Endothelial cell of hepatic sinusoid (primary cell): Measurements from ENCODE around the gene POLDIP2.

Experiments used
- in situ Hi-C: cut with HindIII; loops from 2 replicates; pipeline ENCODE4 v1.10.0; 2017; ENCODE audit warnings: low sequenced_read_pairs

POLDIP2 gene

GRCh38 chr17:28367641-28368305 is 10.4 kb upstream of the POLDIP2 start:
- in situ Hi-C loops, result no loop called here

- in situ Hi-C loops, result no loop called here
These were observed 9.3 kb upstream of the POLDIP2 start for GRCh38 chr17:28366605-28367004.

GRCh38 chr17:28365487-28365886 is 8.2 kb upstream of the POLDIP2 start:
- in situ Hi-C loops, result no loop called here

- in situ Hi-C loops, result no loop called here
These were observed 7.5 kb upstream of the POLDIP2 start, which contains the start of gene SEBOX for GRCh38 chr17:28364665-28365363. SEBOX (minus strand) TSS chr17:28365199; CDS start chr17:28365151, 48 bp downstream.

GRCh38 chr17:28363776-28364650 is 6.7 kb upstream of the POLDIP2 start:
- in situ Hi-C loops, result no loop called here

GRCh38 chr17:28363186-28363585 is 5.9 kb upstream of the POLDIP2 start:
- in situ Hi-C loops, result no loop called here

- in situ Hi-C loops, result loop anchor here (5.0 kb wide), 1 partner anchor 41 kb away; the partner anchor contains the start of gene TMEM97
These were observed 522 bp upstream of the POLDIP2 start for GRCh38 chr17:28357901-28358197.

GRCh38 chr17:28350271-28350670 is 7.1 kb downstream of the POLDIP2 start:
- in situ Hi-C loops, result no loop called here

GRCh38 chr17:28348979-28349378 is 8.3 kb downstream of the POLDIP2 start:
- in situ Hi-C loops, result no loop called here

- in situ Hi-C loops, result no loop called here
These were observed 10.0 kb downstream of the POLDIP2 start for GRCh38 chr17:28347261-28347891.

- in situ Hi-C loops, result no loop called here
These were observed 10.5 kb downstream of the POLDIP2 start for GRCh38 chr17:28346746-28347246.

GRCh38 chr17:28346199-28346580 is 11.1 kb downstream of the POLDIP2 start:
- in situ Hi-C loops, result no loop called here

- in situ Hi-C loops, result no loop called here
These were observed 11.7 kb downstream of the POLDIP2 start for GRCh38 chr17:28345419-28346198.

GRCh38 chr17:28344435-28344901 is 12.9 kb downstream of the POLDIP2 start:
- in situ Hi-C loops, result no loop called here

- in situ Hi-C loops, result no loop called here
These were observed 13.3 kb downstream of the POLDIP2 start for GRCh38 chr17:28344011-28344410.

GRCh38 chr17:28343491-28343932 is 13.8 kb downstream of the POLDIP2 start:
- in situ Hi-C loops, result no loop called here

- in situ Hi-C loops, result no loop called here
These were observed 15.0 kb downstream of the POLDIP2 start for GRCh38 chr17:28342313-28342712.

- in situ Hi-C loops, result no loop called here
These were observed 15.8 kb downstream of the POLDIP2 start for GRCh38 chr17:28341516-28341915.

- in situ Hi-C loops, result no loop called here
These were observed 17.0 kb downstream of the POLDIP2 start for GRCh38 chr17:28340374-28340773.

- in situ Hi-C loops, result no loop called here
These were observed 17.9 kb downstream of the POLDIP2 start for GRCh38 chr17:28339431-28339830.
